Glutamatergic neuron (in vitro differentiated cells): ENCODE results near the gene SLC35D3. TPM values are rescaled to one million over a fixed set of nuclear protein-coding genes. Genes with fewer than 3 reads are reported as not detected.
"Not testable (repeated sequence)": the region's sequence is repeated elsewhere in the genome, so short reads cannot be mapped to it uniquely, and the experiment has no call there.

ENCODE experiments used
- DNase-seq: peaks from one replicate; pipeline ENCODE4 v3.0.0; 2022
- H3K27ac Mint-ChIP-seq: one replicate; pipeline ENCODE4 v1.8.0; 2020; ENCODE audit warnings: mild to moderate bottlenecking, mixed read lengths, inconsistent platforms; ENCODE audit not compliant: unreplicated experiment
- H3K27me3 Mint-ChIP-seq: one replicate; pipeline ENCODE4 v1.8.0; 2020; ENCODE audit warnings: mild to moderate bottlenecking, moderate library complexity, mixed read lengths, inconsistent platforms; ENCODE audit not compliant: unreplicated experiment
- H3K36me3 Mint-ChIP-seq: one replicate; pipeline ENCODE4 v1.8.0; 2020; ENCODE audit warnings: mild to moderate bottlenecking, mixed read lengths, inconsistent platforms; ENCODE audit not compliant: unreplicated experiment
- H3K4me1 Mint-ChIP-seq: one replicate; pipeline ENCODE4 v1.8.0; 2020; ENCODE audit warnings: mild to moderate bottlenecking, low read depth, mixed read lengths, inconsistent platforms; ENCODE audit not compliant: unreplicated experiment
- H3K4me3 Mint-ChIP-seq: one replicate; pipeline ENCODE4 v1.8.0; 2020; ENCODE audit warnings: mild to moderate bottlenecking, mixed read lengths, inconsistent platforms; ENCODE audit not compliant: unreplicated experiment
- H3K9me3 Mint-ChIP-seq: one replicate; pipeline ENCODE4 v1.8.0; 2020; ENCODE audit warnings: mild to moderate bottlenecking, moderate library complexity, mixed read lengths, inconsistent platforms; ENCODE audit not compliant: unreplicated experiment
- CTCF ChIP-seq: fragments of 200-600 bp; sonication (generic); IDR thresholded peaks from one replicate; pipeline ENCODE4 v1.5.0; 2021; ENCODE audit not compliant: partially characterized antibody, unreplicated experiment
- long read RNA-seq: library from polyadenylated mRNA; unstranded; transcript quantifications from one replicate; pipeline ENCODE4 v2.0.0, GENCODE V29; 2020; ENCODE audit not compliant: unreplicated experiment
- total RNA-seq: library from RNA; stranded (reverse); fragmentation: NEBNext Ultra II Directional; extraction: Animal tissue kit (Norgen Biotek cat#: 25700); gene quantifications from one replicate; pipeline ENCODE4 v1.2.1, GENCODE V29; 2021; ENCODE audit not compliant: unreplicated experiment

SLC35D3 gene
- total RNA-seq: not detected
- long read RNA-seq: 0 reads

GRCh38 chr6:136921936-136922684, at the start of gene SLC35D3:
SLC35D3 (plus strand) TSS chr6:136922301; CDS start chr6:136922429, 128 bp downstream.
- Mint-ChIP-seq H3K36me3 (no peaks in the 10 kb centered on the region), H3K4me1 (peaks cover 2% of the 10 kb centered on the region), H3K9me3 (no peaks in the 10 kb centered on the region), H3K27ac (no peak within 1 kb of the TSS), H3K4me3 (peak within 1 kb of the TSS; percentile 85), H3K27me3 (peaks cover 17% of the 10 kb centered on the region)
- no peak for TF ChIP-seq CTCF
- peak; percentile 46 for DNase-seq

- TF ChIP-seq CTCF: no peak
- Mint-ChIP-seq H3K36me3 (peaks cover 17% of the 10 kb centered on the region), H3K9me3 (peaks cover 7% of the 10 kb centered on the region), H3K27me3 (peaks cover 2% of the 10 kb centered on the region), H3K4me1 (no peaks in the 10 kb centered on the region), H3K27ac (no peak overlapping the region), H3K4me3 (no peak overlapping the region)
- DNase-seq: no peak
These were observed 48.4 kb upstream of the SLC35D3 start for GRCh38 chr6:136873748-136874147.

- not testable (repeated sequence) for H3K27me3 Mint-ChIP-seq, DNase-seq, H3K4me1 Mint-ChIP-seq, H3K9me3 Mint-ChIP-seq, H3K27ac Mint-ChIP-seq, H3K4me3 Mint-ChIP-seq
- peaks cover 17% of the 10 kb centered on the region for H3K36me3 Mint-ChIP-seq
These were observed 45.6 kb upstream of the SLC35D3 start for GRCh38 chr6:136876469-136876868.

GRCh38 chr6:136880748-136881460, 41.2 kb upstream of the SLC35D3 start:
- peaks cover 2% of the 10 kb centered on the region for H3K4me1 Mint-ChIP-seq
- no peak for TF ChIP-seq CTCF
- DNase-seq: no peak

GRCh38 chr6:136886091-136886490, 36.0 kb upstream of the SLC35D3 start:
- no peaks in the 10 kb centered on the region for H3K9me3 Mint-ChIP-seq
- H3K4me1 Mint-ChIP-seq: peaks cover 6% of the 10 kb centered on the region
- H3K27me3 Mint-ChIP-seq: no peaks in the 10 kb centered on the region
- no peak for DNase-seq
- no peak overlapping the region for H3K4me3 Mint-ChIP-seq
- no peak for TF ChIP-seq CTCF
- H3K27ac Mint-ChIP-seq: no peak overlapping the region
- H3K36me3 Mint-ChIP-seq: no peaks in the 10 kb centered on the region

More at GRCh38 chr6:136880748-136881460, 41.2 kb upstream of the SLC35D3 start:
- Mint-ChIP-seq H3K27me3 (peaks cover 2% of the 10 kb centered on the region), H3K4me3 (peak overlapping the region; percentile 8), H3K9me3 (peaks cover 2% of the 10 kb centered on the region), H3K27ac (no peak overlapping the region), H3K36me3 (no peaks in the 10 kb centered on the region)
